Fibroblast of lung (primary cell): ENCODE results near the gene EXOC6. TPM values are rescaled to one million over a fixed set of nuclear protein-coding genes. Genes with fewer than 3 reads are reported as not detected.

Experiments
- DNase-seq, 2 donors: peaks; one replicate each; pipeline versions ENCODE4 v3.0.0 to v3.0.0-alpha.2; 2010; ENCODE audit warnings: low read depth in 2 of 2
- H2AFZ ChIP-seq: 2 replicates; pipeline ENCODE4 v1.5.1; 2012; ENCODE audit warnings: low read length, control low read depth, inconsistent platforms
- H3K27ac ChIP-seq: 2 replicates; pipeline ENCODE4 v1.5.1; 2011; ENCODE audit warnings: low read length, control low read depth; ENCODE audit not compliant: insufficient read depth
- H3K27me3 ChIP-seq: 2 replicates; pipeline ENCODE4 v1.5.1; 2011; ENCODE audit warnings: mild to moderate bottlenecking, low read length; ENCODE audit not compliant: control insufficient read depth, insufficient read depth
- H3K36me3 ChIP-seq: 2 replicates; pipeline ENCODE4 v1.5.1; 2011; ENCODE audit warnings: low read length; ENCODE audit not compliant: control insufficient read depth, insufficient read depth
- H3K4me1 ChIP-seq: 2 replicates; pipeline ENCODE4 v1.5.1; 2011; ENCODE audit warnings: low read length; ENCODE audit not compliant: control insufficient read depth, insufficient read depth; ENCODE audit errors: extremely low read depth
- H3K4me2 ChIP-seq: 2 replicates; pipeline ENCODE4 v1.5.1; 2011; ENCODE audit warnings: low read length, control low read depth; ENCODE audit not compliant: insufficient read depth; ENCODE audit errors: extremely low read depth
- H3K4me3 ChIP-seq, 4 experiments: fragments of 200-600 bp in 1 of 4; sonication (generic) in 1 of 4; replicated peaks in 1 of 4; 2 replicates each; pipeline ENCODE4 v1.5.1; 2011 to 2016; ENCODE audit warnings: low read length in 4 of 4, low read depth in 3 of 4, mild to moderate bottlenecking in 3 of 4, control low read depth in 2 of 4, inconsistent platforms in 1 of 4, mixed read lengths in 1 of 4; ENCODE audit not compliant: insufficient read depth in 1 of 4; ENCODE audit errors: control extremely low read depth in 1 of 4
- H3K79me2 ChIP-seq: 2 replicates; pipeline ENCODE4 v1.5.1; 2012; ENCODE audit warnings: mild to moderate bottlenecking, low read length, inconsistent platforms; ENCODE audit not compliant: control insufficient read depth, insufficient read depth
- H3K9ac ChIP-seq: 2 replicates; pipeline ENCODE4 v1.5.1; 2011; ENCODE audit warnings: mild to moderate bottlenecking, low read length, control low read depth; ENCODE audit not compliant: insufficient read depth
- H3K9me3 ChIP-seq: 2 replicates; pipeline ENCODE4 v1.5.1; 2012; ENCODE audit warnings: low read depth, low read length; ENCODE audit not compliant: control insufficient read depth, insufficient read depth
- H4K20me1 ChIP-seq: 2 replicates; pipeline ENCODE4 v1.5.1; 2011; ENCODE audit warnings: low read length; ENCODE audit not compliant: control insufficient read depth, insufficient read depth; ENCODE audit errors: extremely low read depth
- CTCF ChIP-seq, 2 donors: IDR thresholded peaks in 1 of 2; conservative IDR thresholded peaks in 1 of 2; 1 replicate in 1 of 2; 2 replicates in 1 of 2; pipeline ENCODE4 v1.5.1; 2011 to 2012; ENCODE audit warnings: low read length in 2 of 2, control low read depth in 1 of 2, inconsistent platforms in 1 of 2, low read depth in 1 of 2, mild to moderate bottlenecking in 1 of 2
- EZH2 ChIP-seq: IDR thresholded peaks from 2 replicates; pipeline ENCODE4 v1.5.1; 2012; ENCODE audit warnings: low read length, control low read depth, mild to moderate bottlenecking; ENCODE audit errors: missing control alignments
- polyA plus RNA-seq, 2 donors: library from polyadenylated mRNA; depleted of rRNA in 1 of 2; stranded (reverse) in 1 of 2; unstranded in 1 of 2; fragments of >200 nt; gene quantifications; 2 replicates each; pipeline ENCODE4 v1.2.1, GENCODE V29; 2011 to 2012; ENCODE audit warnings: missing spikeins in 1 of 2
- total RNA-seq: library from RNA; depleted of rRNA; stranded (reverse); fragments of >200 nt; gene quantifications from 2 replicates; pipeline ENCODE4 v1.2.1, GENCODE V29; 2014

The EXOC6 gene
- total and polyA plus RNA-seq, 2 donors (not counting 1 experiment from before 2014, with no cell fraction given), result 6.2 to 9.2 TPM

GRCh38 chr10:92800134-92800733 is 48.1 kb upstream of the EXOC6 start:
- no peak for TF ChIP-seq EZH2
- TF ChIP-seq CTCF (conservative IDR thresholded peaks at IDR 0.05 in 1 of 2, IDR thresholded peaks at IDR 0.05 in 1 of 2; ENCODE audit: low read depth in 1 of 2, low read length in 2 of 2), result no peak
- no peaks in the 10 kb centered on the region for H4K20me1 ChIP-seq
- H3K27ac ChIP-seq, result no peak overlapping the region
- no peaks in the 10 kb centered on the region for H3K4me1 ChIP-seq
- no peak overlapping the region for H2AFZ ChIP-seq
- no peak overlapping the region for H3K9ac ChIP-seq
- no peak for DNase-seq
- no peak overlapping the region for H3K4me2 ChIP-seq
- no peak overlapping the region for H3K4me3 ChIP-seq
- no peaks in the 10 kb centered on the region for H3K9me3 ChIP-seq
- no peaks in the 10 kb centered on the region for H3K79me2 ChIP-seq
- no peaks in the 10 kb centered on the region for H3K27me3 ChIP-seq
- no peaks in the 10 kb centered on the region for H3K36me3 ChIP-seq

- Histone ChIP-seq H4K20me1 (no peaks in the 10 kb centered on the region), H3K27me3 (no peaks in the 10 kb centered on the region), H3K79me2 (no peaks in the 10 kb centered on the region), H3K27ac (no peak overlapping the region), H2AFZ (no peak overlapping the region), H3K9me3 (no peaks in the 10 kb centered on the region), H3K4me2 (no peak overlapping the region), H3K4me3 (no peak overlapping the region), H3K36me3 (no peaks in the 10 kb centered on the region), H3K9ac (no peak overlapping the region), H3K4me1 (no peaks in the 10 kb centered on the region)
- TF ChIP-seq EZH2, result no peak
- TF ChIP-seq CTCF (conservative IDR thresholded peaks at IDR 0.05 in 1 of 2, IDR thresholded peaks at IDR 0.05 in 1 of 2; ENCODE audit: low read depth in 1 of 2, low read length in 2 of 2), result no peak
- no peak for DNase-seq
Observed at GRCh38 chr10:92801978-92802872, 46.1 kb upstream of the EXOC6 start.

GRCh38 chr10:92809840-92810239 is 38.5 kb upstream of the EXOC6 start:
- Histone ChIP-seq H3K27me3 (no peaks in the 10 kb centered on the region), H3K36me3 (no peaks in the 10 kb centered on the region), H3K79me2 (no peaks in the 10 kb centered on the region)

More at GRCh38 chr10:92809840-92810239, 38.5 kb upstream of the EXOC6 start:
- Histone ChIP-seq H3K4me1 (no peaks in the 10 kb centered on the region), H3K4me3 (no peak overlapping the region), H3K4me2 (no peak overlapping the region), H4K20me1 (no peaks in the 10 kb centered on the region), H3K9ac (no peak overlapping the region), H2AFZ (no peak overlapping the region), H3K9me3 (no peaks in the 10 kb centered on the region), H3K27ac (no peak overlapping the region)
- no peak for DNase-seq
- no peak for TF ChIP-seq EZH2
- no peak for TF ChIP-seq CTCF (conservative IDR thresholded peaks at IDR 0.05 in 1 of 2, IDR thresholded peaks at IDR 0.05 in 1 of 2; ENCODE audit: low read depth in 1 of 2, low read length in 2 of 2)
